ENCODE results near the gene LRP1B. TPM values are rescaled to one million over a fixed set of nuclear protein-coding genes. Genes with fewer than 3 reads are reported as not detected.

Gene LRP1B
- total RNA-seq, 2 donors from 2014 or later, result 0.79 to 1.8 TPM

- Mint-ChIP-seq H3K27ac (no peak overlapping the region), H3K27me3 (ENCODE audit: insufficient read depth) (no peaks in the 10 kb centered on the region), H3K4me3 (no peak overlapping the region), H3K36me3 (ENCODE audit: low read depth) (no peaks in the 10 kb centered on the region), H3K4me1 (no peaks in the 10 kb centered on the region), H3K9me3 (peaks cover 6% of the 10 kb centered on the region)
- Histone ChIP-seq H3K9ac (ENCODE audit: extremely low read depth, low read length, poor library complexity, severe bottlenecking) (no peak overlapping the region), H3K27ac (ENCODE audit: low read depth, low read length) (no peak overlapping the region), H3K27me3 (ENCODE audit: control insufficient read depth, insufficient read depth, low read length, poor library complexity, severe bottlenecking) (no peaks in the 10 kb centered on the region), H3K4me1 (ENCODE audit: control insufficient read depth, insufficient read depth, low read length) (no peaks in the 10 kb centered on the region), H3K36me3 (ENCODE audit: control insufficient read depth, insufficient read depth, low read length) (no peaks in the 10 kb centered on the region), H3K4me3 (ENCODE audit: low read length) (no peak overlapping the region), H3K9me3 (ENCODE audit: control insufficient read depth, low read length) (peaks cover 5% of the 10 kb centered on the region)
- WGBS, 2 experiments (ENCODE audit: insufficient coverage in 1 of 2, insufficient read length in 1 of 2), result 95 to 100% methylated on average over 2 to 3 of the region's 3 CpGs
- TF ChIP-seq, protein P1, sequence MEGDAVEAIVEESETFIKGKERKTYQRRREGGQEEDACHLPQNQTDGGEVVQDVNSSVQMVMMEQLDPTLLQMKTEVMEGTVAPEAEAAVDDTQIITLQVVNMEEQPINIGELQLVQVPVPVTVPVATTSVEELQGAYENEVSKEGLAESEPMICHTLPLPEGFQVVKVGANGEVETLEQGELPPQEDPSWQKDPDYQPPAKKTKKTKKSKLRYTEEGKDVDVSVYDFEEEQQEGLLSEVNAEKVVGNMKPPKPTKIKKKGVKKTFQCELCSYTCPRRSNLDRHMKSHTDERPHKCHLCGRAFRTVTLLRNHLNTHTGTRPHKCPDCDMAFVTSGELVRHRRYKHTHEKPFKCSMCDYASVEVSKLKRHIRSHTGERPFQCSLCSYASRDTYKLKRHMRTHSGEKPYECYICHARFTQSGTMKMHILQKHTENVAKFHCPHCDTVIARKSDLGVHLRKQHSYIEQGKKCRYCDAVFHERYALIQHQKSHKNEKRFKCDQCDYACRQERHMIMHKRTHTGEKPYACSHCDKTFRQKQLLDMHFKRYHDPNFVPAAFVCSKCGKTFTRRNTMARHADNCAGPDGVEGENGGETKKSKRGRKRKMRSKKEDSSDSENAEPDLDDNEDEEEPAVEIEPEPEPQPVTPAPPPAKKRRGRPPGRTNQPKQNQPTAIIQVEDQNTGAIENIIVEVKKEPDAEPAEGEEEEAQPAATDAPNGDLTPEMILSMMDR (conservative IDR thresholded peaks at IDR 0.05), result no peak
- DNase-seq, result no peak
Observed at GRCh38 chr2:140861666-140862065, 1269.2 kb downstream of the LRP1B start.

DNA sequence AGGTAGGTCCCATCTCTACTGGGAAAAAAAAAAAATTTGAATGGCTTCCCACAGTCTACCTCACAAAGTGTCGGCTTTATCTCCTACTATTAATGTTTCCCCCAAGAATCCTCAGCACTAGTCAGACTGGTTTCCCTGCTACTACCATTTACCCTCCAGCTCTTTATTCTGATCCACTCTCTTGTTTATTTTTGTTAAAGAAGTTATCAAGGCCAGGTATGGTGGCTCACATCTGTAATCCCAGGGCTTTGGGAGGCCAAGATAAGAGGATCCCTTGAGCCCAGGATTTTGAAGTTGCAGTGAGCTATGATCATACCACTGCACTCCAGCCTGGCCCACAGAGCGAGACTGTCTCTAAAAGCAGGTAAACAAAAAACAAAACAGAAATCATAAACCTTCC is 1275.3 kb downstream of the LRP1B start:
- H3K27ac Mint-ChIP-seq, result no peak overlapping the region

DNA sequence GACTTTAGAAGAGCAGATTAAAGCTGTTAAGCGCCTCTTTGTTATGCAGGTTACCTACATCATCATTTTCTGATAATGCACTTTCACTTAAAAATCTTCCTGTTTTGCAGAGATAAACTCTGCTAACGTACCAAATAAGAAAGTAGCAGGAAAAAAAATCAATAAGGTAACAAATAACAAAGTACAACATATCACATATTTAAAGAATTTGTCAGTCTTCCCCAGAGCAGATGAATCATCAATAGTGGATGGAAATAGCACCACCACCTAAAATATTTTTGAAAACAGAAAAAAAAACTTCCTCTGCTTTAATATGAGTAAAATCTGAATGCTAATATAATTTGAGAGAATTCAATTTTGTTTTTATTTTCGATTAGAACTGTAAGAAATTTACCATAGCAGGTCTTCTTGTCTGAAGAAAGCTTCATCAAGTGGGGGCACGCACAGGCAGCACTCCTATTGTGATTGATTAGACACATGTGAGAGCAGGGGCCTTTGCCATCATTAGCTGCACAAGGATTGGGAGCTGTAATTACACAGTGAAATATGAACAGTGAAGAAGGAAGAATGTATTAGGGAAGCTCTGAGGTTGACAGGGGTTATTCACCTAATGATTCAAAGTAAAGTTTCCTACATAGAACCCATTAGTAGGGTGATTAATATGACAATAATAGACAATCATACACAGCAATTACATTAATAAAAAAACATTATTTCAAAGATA is 1279.4 kb downstream of the LRP1B start:
- Histone ChIP-seq H3K27ac (ENCODE audit: low read depth, low read length) (no peak overlapping the region), H3K27me3 (ENCODE audit: control insufficient read depth, insufficient read depth, low read length, poor library complexity, severe bottlenecking) (no peaks in the 10 kb centered on the region), H3K36me3 (ENCODE audit: control insufficient read depth, insufficient read depth, low read length) (no peaks in the 10 kb centered on the region), H3K4me1 (ENCODE audit: control insufficient read depth, insufficient read depth, low read length) (no peaks in the 10 kb centered on the region), H3K9ac (ENCODE audit: extremely low read depth, low read length, poor library complexity, severe bottlenecking) (no peak overlapping the region), H3K9me3 (ENCODE audit: control insufficient read depth, low read length) (no peaks in the 10 kb centered on the region), H3K4me3 (ENCODE audit: low read length) (no peak overlapping the region)
- peaks cover 2% of the 10 kb centered on the region for H3K27me3 Mint-ChIP-seq (ENCODE audit: insufficient read depth)
- TF ChIP-seq, protein P1 (conservative IDR thresholded peaks at IDR 0.05), result no peak
- H3K36me3 Mint-ChIP-seq (ENCODE audit: low read depth), result no peaks in the 10 kb centered on the region
- H3K27ac Mint-ChIP-seq, result no peak overlapping the region
- H3K4me1 Mint-ChIP-seq, result peaks cover 3% of the 10 kb centered on the region
- no peak for DNase-seq
- WGBS, 2 experiments (ENCODE audit: insufficient coverage in 1 of 2, insufficient read length in 1 of 2), result 86 to 97% methylated on average over 3 to 4 of the region's 4 CpGs
- H3K9me3 Mint-ChIP-seq, result no peaks in the 10 kb centered on the region
- no peak overlapping the region for H3K4me3 Mint-ChIP-seq

More for the DNA sequence above, 1275.3 kb downstream of the LRP1B start:
- WGBS, 2 experiments (ENCODE audit: insufficient coverage in 1 of 2, insufficient read length in 1 of 2), result 75 to 93% methylated on average over 1 to 2 of the region's 2 CpGs
- Mint-ChIP-seq H3K4me3 (no peak overlapping the region), H3K27me3 (ENCODE audit: insufficient read depth) (peaks cover 2% of the 10 kb centered on the region), H3K9me3 (peaks cover 6% of the 10 kb centered on the region), H3K36me3 (ENCODE audit: low read depth) (no peaks in the 10 kb centered on the region), H3K4me1 (peaks cover 3% of the 10 kb centered on the region)
- no peaks in the 10 kb centered on the region for H3K4me1 ChIP-seq (ENCODE audit: control insufficient read depth, insufficient read depth, low read length)
- no peak for DNase-seq
- no peak overlapping the region for H3K4me3 ChIP-seq (ENCODE audit: low read length)
- peaks cover 5% of the 10 kb centered on the region for H3K9me3 ChIP-seq (ENCODE audit: control insufficient read depth, low read length)
- no peaks in the 10 kb centered on the region for H3K27me3 ChIP-seq (ENCODE audit: control insufficient read depth, insufficient read depth, low read length, poor library complexity, severe bottlenecking)
- H3K36me3 ChIP-seq (ENCODE audit: control insufficient read depth, insufficient read depth, low read length), result no peaks in the 10 kb centered on the region
- no peak overlapping the region for H3K9ac ChIP-seq (ENCODE audit: extremely low read depth, low read length, poor library complexity, severe bottlenecking)
- H3K27ac ChIP-seq (ENCODE audit: low read depth, low read length), result no peak overlapping the region
- TF ChIP-seq, protein P1 (conservative IDR thresholded peaks at IDR 0.05), result no peak
